ENCODE measurements around the gene VSIG10.

- TF ChIP-seq CTCF (IDR thresholded peaks at IDR 0.05): no peak
- no peak for TF ChIP-seq POLR2A (IDR thresholded peaks at IDR 0.05)
These were observed 87.9 kb downstream of the VSIG10 start for GRCh38 chr12:118015944-118016343.
